IPS DF 6.9 (cell line): Measurements from ENCODE around the gene PTPN14.

Source experiments
- DNase-seq: peaks from one replicate; pipeline ENCODE4 v3.0.0-alpha.2; 2013; ENCODE audit warnings: low read depth, low spot score
- H3K27ac ChIP-seq: one replicate; pipeline ENCODE4 v1.5.1; 2013; ENCODE audit warnings: low read length, control low read depth
- H3K27me3 ChIP-seq: 2 replicates; pipeline ENCODE4 v1.6.1; 2013; ENCODE audit warnings: mild to moderate bottlenecking, low read length; ENCODE audit not compliant: control insufficient read depth, insufficient read depth
- H3K36me3 ChIP-seq: 2 replicates; pipeline ENCODE4 v1.6.1; 2013; ENCODE audit warnings: low read length; ENCODE audit not compliant: control insufficient read depth, insufficient read depth
- H3K4me1 ChIP-seq: 2 replicates; pipeline ENCODE4 v1.6.1; 2013; ENCODE audit warnings: low read length; ENCODE audit not compliant: control insufficient read depth, insufficient read depth
- H3K4me3 ChIP-seq: 2 replicates; pipeline ENCODE4 v1.5.1; 2013; ENCODE audit warnings: mild to moderate bottlenecking, low read length
- H3K9me3 ChIP-seq: 2 replicates; pipeline ENCODE4 v1.6.1; 2013; ENCODE audit warnings: low read length, inconsistent platforms; ENCODE audit not compliant: control insufficient read depth, insufficient read depth
- WGBS: extraction: QIAGEN DNeasy Blood & Tissue Kit; methylation state at CpG from one replicate; pipeline ENCODE4 v1.1.7; 2013; ENCODE audit warnings: mixed read lengths, missing lambda C conversion rate; ENCODE audit not compliant: insufficient read length, insufficient coverage; 5-methylcytosine and 5-hydroxymethylcytosine counted together

PTPN14 gene

GRCh38 chr1:214549604-214550003, 1.8 kb downstream of the PTPN14 start:
- H3K4me1 ChIP-seq = peaks cover 3% of the 10 kb centered on the region
- DNase-seq = no peak
- H3K27ac ChIP-seq = no peak overlapping the region
- WGBS = no CpG with 5 or more reads among the region's 7 CpGs
- peak overlapping the region; percentile 95; the same call in 1 of the 2 replicates for H3K4me3 ChIP-seq
- H3K27me3 ChIP-seq = no peaks in the 10 kb centered on the region
- H3K9me3 ChIP-seq = no peaks in the 10 kb centered on the region
- H3K36me3 ChIP-seq = no peaks in the 10 kb centered on the region

- H3K4me3 ChIP-seq = no peak overlapping the region
- no peaks in the 10 kb centered on the region for H3K36me3 ChIP-seq
- H3K27me3 ChIP-seq = no peaks in the 10 kb centered on the region
- no peaks in the 10 kb centered on the region for H3K9me3 ChIP-seq
- no CpG with 5 or more reads among the region's 2 CpGs for WGBS
- DNase-seq = no peak
- no peak overlapping the region for H3K27ac ChIP-seq
- peaks cover 3% of the 10 kb centered on the region for H3K4me1 ChIP-seq
These were observed 2.4 kb downstream of the PTPN14 start for GRCh38 chr1:214548988-214549387.

- Histone ChIP-seq H3K36me3 (no peaks in the 10 kb centered on the region), H3K4me3 (no peak overlapping the region), H3K27ac (no peak overlapping the region), H3K4me1 (peaks cover 1% of the 10 kb centered on the region; the same call in 1 of the 2 replicates), H3K27me3 (no peaks in the 10 kb centered on the region), H3K9me3 (no peaks in the 10 kb centered on the region)
- no CpG with 5 or more reads among the region's 4 CpGs for WGBS
- DNase-seq = no peak
These were observed 3.1 kb downstream of the PTPN14 start for GRCh38 chr1:214548271-214548670.

- no peak for DNase-seq
- H3K36me3 ChIP-seq = no peaks in the 10 kb centered on the region
- no peak overlapping the region for H3K4me3 ChIP-seq
- H3K9me3 ChIP-seq = no peaks in the 10 kb centered on the region
- no peaks in the 10 kb centered on the region for H3K27me3 ChIP-seq
- no peak overlapping the region for H3K27ac ChIP-seq
- peaks cover 1% of the 10 kb centered on the region; the same call in 1 of the 2 replicates for H3K4me1 ChIP-seq
These were observed 3.7 kb downstream of the PTPN14 start for GRCh38 chr1:214547747-214548146.

- Histone ChIP-seq H3K27me3 (no peaks in the 10 kb centered on the region), H3K4me1 (peaks cover 2% of the 10 kb centered on the region; the same call in 1 of the 2 replicates), H3K9me3 (no peaks in the 10 kb centered on the region), H3K27ac (no peak overlapping the region), H3K4me3 (no peak overlapping the region), H3K36me3 (no peaks in the 10 kb centered on the region)
- no CpG with 5 or more reads among the region's 6 CpGs for WGBS
- no peak for DNase-seq
These were observed 4.3 kb downstream of the PTPN14 start for GRCh38 chr1:214546886-214547641.

- no CpG with 5 or more reads among the region's 4 CpGs for WGBS
- no peaks in the 10 kb centered on the region for H3K9me3 ChIP-seq
- no peaks in the 10 kb centered on the region for H3K27me3 ChIP-seq
- no peak for DNase-seq
- H3K36me3 ChIP-seq = no peaks in the 10 kb centered on the region
- H3K4me3 ChIP-seq = no peak overlapping the region
- H3K27ac ChIP-seq = no peak overlapping the region
- peaks cover 2% of the 10 kb centered on the region; the same call in 1 of the 2 replicates for H3K4me1 ChIP-seq
These were observed 5.3 kb downstream of the PTPN14 start for GRCh38 chr1:214546084-214546483.

- no peak for DNase-seq
- Histone ChIP-seq H3K36me3 (no peaks in the 10 kb centered on the region), H3K27me3 (no peaks in the 10 kb centered on the region), H3K9me3 (no peaks in the 10 kb centered on the region), H3K4me1 (peaks cover 2% of the 10 kb centered on the region; the same call in 1 of the 2 replicates), H3K4me3 (no peak overlapping the region), H3K27ac (no peak overlapping the region)
- WGBS = no CpG with 5 or more reads among the region's 2 CpGs
These were observed 6.1 kb downstream of the PTPN14 start for GRCh38 chr1:214545293-214545692.

GRCh38 chr1:214544791-214545190, 6.6 kb downstream of the PTPN14 start:
- Histone ChIP-seq H3K27ac (no peak overlapping the region), H3K27me3 (no peaks in the 10 kb centered on the region), H3K4me3 (no peak overlapping the region), H3K4me1 (peaks cover 2% of the 10 kb centered on the region; the same call in 1 of the 2 replicates), H3K36me3 (no peaks in the 10 kb centered on the region), H3K9me3 (no peaks in the 10 kb centered on the region)
- WGBS = no CpG with 5 or more reads among the region's 1 CpG
- DNase-seq = no peak

- no CpG with 5 or more reads among the region's 11 CpGs for WGBS
- DNase-seq = no peak
- Histone ChIP-seq H3K9me3 (no peaks in the 10 kb centered on the region), H3K36me3 (no peaks in the 10 kb centered on the region), H3K4me1 (0 out of 2 replicates have a peak, but pooled peaks cover 1% of the 10 kb centered on the region), H3K27me3 (no peaks in the 10 kb centered on the region), H3K4me3 (no peak overlapping the region), H3K27ac (no peak overlapping the region)
These were observed 8.9 kb downstream of the PTPN14 start for GRCh38 chr1:214542275-214543199.

- DNase-seq = no peak
- Histone ChIP-seq H3K27me3 (no peaks in the 10 kb centered on the region), H3K4me1 (0 out of 2 replicates have a peak, but pooled peaks cover 1% of the 10 kb centered on the region), H3K4me3 (no peak overlapping the region), H3K36me3 (no peaks in the 10 kb centered on the region), H3K9me3 (no peaks in the 10 kb centered on the region), H3K27ac (no peak overlapping the region)
- no CpG with 5 or more reads among the region's 2 CpGs for WGBS
These were observed 9.7 kb downstream of the PTPN14 start for GRCh38 chr1:214541693-214542092.
